ENCODE measurements around the gene PJA2. TPM values are rescaled to one million over a fixed set of nuclear protein-coding genes. Genes with fewer than 3 reads are reported as not detected.

Gene PJA2
- total and polyA plus RNA-seq, 2 donors (not counting 3 experiments of a cell fraction or from before 2014, with no cell fraction given), result 24.4 to 64.9 TPM

- Histone ChIP-seq H3K4me1 (ENCODE audit: control insufficient read depth, extremely low read depth, insufficient read depth, low read length) (no peaks in the 10 kb centered on the region), H3K9ac (replicated peaks; ENCODE audit: extremely low read depth, insufficient read depth, low read length) (no peak overlapping the region), H3K27ac (ENCODE audit: insufficient read depth, low read depth, low read length) (no peak overlapping the region), H2AFZ (ENCODE audit: low read depth, low read length) (no peak overlapping the region), H3K79me2 (ENCODE audit: control insufficient read depth, insufficient read depth, low read length) (no peaks in the 10 kb centered on the region), H3K36me3 (ENCODE audit: control insufficient read depth in 2 of 2, extremely low read depth in 1 of 2, insufficient read depth in 2 of 2, low read length in 2 of 2) (no peaks in the 10 kb centered on the region), H3K9me3 (replicated peaks; ENCODE audit: control insufficient read depth, insufficient read depth, low read length) (no peaks in the 10 kb centered on the region), H3K4me3 (replicated peaks in 1 of 3; ENCODE audit: insufficient read depth in 1 of 3, low read depth in 1 of 3, low read length in 3 of 3) (no peak overlapping the region), H4K20me1 (replicated peaks; ENCODE audit: control insufficient read depth, extremely low read depth, insufficient read depth, low read length) (no peaks in the 10 kb centered on the region), H3K9me1 (replicated peaks; ENCODE audit: control insufficient read depth, extremely low read depth, insufficient read depth, low read length) (no peaks in the 10 kb centered on the region), H3K27me3 (ENCODE audit: control insufficient read depth in 2 of 2, insufficient read depth in 2 of 2, low read length in 2 of 2) (no peaks in the 10 kb centered on the region), H3K4me2 (ENCODE audit: insufficient read depth, low read length) (no peak overlapping the region)
- FAIRE-seq (no peak), DNase-seq (ENCODE audit: low read depth, low spot score) (no peak)
- BruUV-seq (replicated peaks), result no TSS peak
- ChIA-PET POLR2A (no interaction called here), CTCF (no interaction called here)
- TF ChIP-seq POLR2A (IDR thresholded peaks at IDR 0.05; ENCODE audit: low read depth, low read length) (no peak), FOS (IDR thresholded peaks at IDR 0.05; ENCODE audit: borderline replicate concordance, insufficient read depth, low read length) (no peak), JUN (IDR thresholded peaks at IDR 0.05; ENCODE audit: borderline replicate concordance, insufficient read depth, insufficient read length, low read depth) (no peak), GATA2 (IDR thresholded peaks at IDR 0.05; ENCODE audit: insufficient read depth, insufficient read length, low read depth, low read length) (no peak), EZH2 (IDR thresholded peaks at IDR 0.05; ENCODE audit: borderline replicate concordance, low read depth, low read length, severe bottlenecking) (no peak), MAX (IDR thresholded peaks at IDR 0.05; ENCODE audit: insufficient read depth, insufficient read length) (no peak), MYC (IDR thresholded peaks at IDR 0.05; ENCODE audit: low read depth, low read length) (no peak), CTCF (IDR thresholded peaks at IDR 0.05; ENCODE audit: extremely low read depth in 1 of 2, insufficient read depth in 1 of 2, low read depth in 1 of 2, low read length in 2 of 2) (no peak), POLR2AphosphoS5 (IDR thresholded peaks at IDR 0.05; ENCODE audit: insufficient read depth, low read depth, low read length) (no peak)
- intact Hi-C loops (cut with micrococcal nuclease) (no loop called here), dilution Hi-C loops (cut with MboI; ENCODE audit: extremely low pct_ligation_motif_present, low sequenced_read_pairs) (no loop called here)
Observed at GRCh38 chr5:109448838-109449237, 39.1 kb upstream of the PJA2 start.

Measured in endothelial cell of umbilical vein (primary cell).